ENCODE results near the gene EME1. TPM values are rescaled to one million over a fixed set of nuclear protein-coding genes. Genes with fewer than 3 reads are reported as not detected.

Gene EME1
- total and polyA plus RNA-seq, 10 of the 15 experiments (the other 5 are each of a cell fraction or from before 2014, with no cell fraction given), result 13.8 to 40.5 (median 22.0) TPM

- H3K4me2 ChIP-seq (ENCODE audit: control insufficient read depth, insufficient read depth), result peak overlapping the region; percentile 89
- H3K4me3 ChIP-seq, result peak overlapping the region; percentile 85
- no peaks in the 10 kb centered on the region; the same call in 2 of the 3 replicates for H3K9me3 ChIP-seq (replicated peaks; ENCODE audit: control insufficient read depth, insufficient read depth, low read length)
- no peaks in the 10 kb centered on the region; a peak in 2 of 4 replicates for H3K36me3 ChIP-seq (ENCODE audit: control insufficient read depth in 2 of 2, insufficient read depth in 2 of 2, low read length in 1 of 2)
- H2AFZ ChIP-seq (ENCODE audit: control insufficient read depth, low read depth, low read length), result peak overlapping the region; percentile 59
- ChIA-PET POLR2A (interaction anchor here (0.7 to 1.2 kb wide), 8 partner anchors 10 to 195 kb away, joined by 3 to 6 read pairs (median 4); partner anchors contain the start of gene EME1), CTCF (interaction anchor here (0.7 to 8.0 kb wide), 8 partner anchors 8 to 177 kb away, joined by 3 to 68 read pairs (median 4); partner anchors contain the start of gene LRRC59), RAD21 (ENCODE audit: unreplicated experiment) (interaction anchor here (1.0 to 1.6 kb wide), 8 partner anchors 16 to 177 kb away, joined by 3 to 6 read pairs (median 4); partner anchors contain the start of gene COL1A1), SMC1A (ENCODE audit: uncharacterized antibody, unreplicated experiment) (interaction anchor here (0.9 to 3.3 kb wide), 6 partner anchors 11 to 75 kb away, joined by 3 to 17 read pairs (median 4); no protein-coding TSS in a partner anchor)
- FAIRE-seq (no peak), DNase-seq (ENCODE audit: low read depth, low spot score) (no peak), ATAC-seq (peak; percentile 68)
- in situ Hi-C loops (cut with MboI) (no loop called here), intact Hi-C loops (cut with micrococcal nuclease; ENCODE audit: unreplicated experiment) (loop anchor here (1.0 to 5.0 kb wide), 3 partner anchors 39 to 146 kb away; partner anchors contain the start of gene RSAD1)
- H3K4me1 ChIP-seq (ENCODE audit: control insufficient read depth, insufficient read depth, low read length), result peaks cover 3% of the 10 kb centered on the region
- no peaks in the 10 kb centered on the region for H4K20me1 ChIP-seq (ENCODE audit: control insufficient read depth, insufficient read depth)
- 1% methylated on average over 44 of the region's 57 CpGs for WGBS (ENCODE audit: insufficient coverage, insufficient replicate concordance, low lambda C conversion rate, missing lambda C conversion rate)
- BruUV-seq (replicated peaks), result no TSS peak
- no peaks in the 10 kb centered on the region for H3K27me3 ChIP-seq (replicated peaks in 1 of 2; ENCODE audit: control insufficient read depth in 2 of 2, insufficient read depth in 2 of 2, low read length in 1 of 2)
- peak overlapping the region; percentile 59 for H3K27ac ChIP-seq (ENCODE audit: control insufficient read depth, insufficient read depth)
- peaks cover 5% of the 10 kb centered on the region for H3K79me2 ChIP-seq (ENCODE audit: control insufficient read depth, insufficient read depth, low read length)
- peak overlapping the region; percentile 83 for H3K9ac ChIP-seq (ENCODE audit: control insufficient read depth, insufficient read depth, low read length)
- TF ChIP-seq EZH2 (IDR thresholded peaks at IDR 0.05; ENCODE audit: borderline replicate concordance, control insufficient read depth, low read depth, low read length), result no peak
- TF ChIP-seq HSF1 (IDR thresholded peaks at IDR 0.05; ENCODE audit: low read depth, low read length), result no peak
- no peak for TF ChIP-seq ZBTB33 (IDR thresholded peaks at IDR 0.05)
- no peak for TF ChIP-seq SP1 (IDR thresholded peaks at IDR 0.05; ENCODE audit: low read depth, low read length)
- no peak for TF ChIP-seq JUND (IDR thresholded peaks at IDR 0.05; ENCODE audit: low read depth, low read length)
- TF ChIP-seq BACH1 (IDR thresholded peaks at IDR 0.05; ENCODE audit: borderline replicate concordance), result peak; percentile 7; the same call in 1 of the 2 replicates
- no peak for TF ChIP-seq POLR2AphosphoS5 (IDR thresholded peaks at IDR 0.05; ENCODE audit: low read length)
- no peak for TF ChIP-seq ZNF687 (IDR thresholded peaks at IDR 0.05)
- no peak for TF ChIP-seq TBL1XR1 (IDR thresholded peaks at IDR 0.05; ENCODE audit: low read depth, low read length)
- TF ChIP-seq RELA (IDR thresholded peaks at IDR 0.05; ENCODE audit: borderline replicate concordance, partially characterized antibody), result no peak
- no peak for TF ChIP-seq PML (IDR thresholded peaks at IDR 0.05; ENCODE audit: low read length)
- TF ChIP-seq SUZ12 (IDR thresholded peaks at IDR 0.05; ENCODE audit: unreplicated experiment), result no peak
- no peak for TF ChIP-seq GABPA (IDR thresholded peaks at IDR 0.05; ENCODE audit: low read depth)
- no peak for TF ChIP-seq EP300 (IDR thresholded peaks at IDR 0.05; ENCODE audit: borderline replicate concordance in 1 of 2, control insufficient read depth in 1 of 2, low read depth in 2 of 2, low read length in 2 of 2)
Observed at GRCh38 chr17:50346313-50347116, 26.5 kb upstream of the EME1 start.

Measured in GM12878 (cell line).